Measurements from ENCODE around the gene CYTIP. TPM values are rescaled to one million over a fixed set of nuclear protein-coding genes. Genes with fewer than 3 reads are reported as not detected.

The CYTIP gene
- total and polyA plus RNA-seq, 9 of the 15 experiments (the other 6 are each of a cell fraction or from before 2014, with no cell fraction given): 0.03 to 0.35 (median 0.26) TPM; not detected in 1

GRCh38 chr2:157488877-157489276, 45.0 kb upstream of the CYTIP start:
- peaks cover 3 to 11% of the 10 kb centered on the region in 2 experiments; a peak in 3 of 5 replicates for H3K27me3 ChIP-seq (ENCODE audit: control insufficient read depth in 2 of 2, insufficient read depth in 2 of 2, low read length in 2 of 2)
- ChIA-PET POLR2A (interaction anchor here (0.8 to 0.9 kb wide), 2 partner anchors 16 to 178 kb away, joined by 3 read pairs; no protein-coding TSS in a partner anchor), CTCF (ENCODE audit: low intra/inter-chr PET ratio) (no interaction called here)
- H4K20me1 ChIP-seq (replicated peaks; ENCODE audit: control insufficient read depth, insufficient read depth, low read length): no peaks in the 10 kb centered on the region
- no peak for DNase-seq (ENCODE audit: extremely low read depth in 1 of 4, low spot score in 3 of 4)
- H3K36me3 ChIP-seq (ENCODE audit: control insufficient read depth, insufficient read depth, low read length): no peaks in the 10 kb centered on the region
- 0% methylated on average over 3 of the region's 3 CpGs for WGBS (ENCODE audit: insufficient coverage, low coverage, missing lambda C conversion rate)
- FAIRE-seq: no peak
- in situ Hi-C loops (cut with MboI): loop anchor here (25.0 kb wide), 1 partner anchor 1248 kb away; no protein-coding TSS in a partner anchor
- no peak overlapping the region for H3K4me3 ChIP-seq
- no peak overlapping the region for H3K9ac ChIP-seq (ENCODE audit: insufficient read depth in 1 of 2, low read depth in 2 of 2, low read length in 2 of 2)
- no peak overlapping the region for H2AFZ ChIP-seq (ENCODE audit: low read depth, low read length)
- ATAC-seq: no peak
- no peaks in the 10 kb centered on the region for H3K9me3 ChIP-seq (replicated peaks; ENCODE audit: control insufficient read depth, insufficient read depth, low read depth, low read length)
- H3K27ac ChIP-seq (ENCODE audit: extremely low read depth, low read depth, low read length): no peak overlapping the region
- intact Hi-C loops (cut with micrococcal nuclease): no loop called here
- H3K4me2 ChIP-seq (ENCODE audit: insufficient read depth, low read length): no peak overlapping the region
- H3K9me1 ChIP-seq (ENCODE audit: control insufficient read depth, insufficient read depth, low read length): no peaks in the 10 kb centered on the region
- H3K4me1 ChIP-seq (replicated peaks in 1 of 2; ENCODE audit: control insufficient read depth in 2 of 2, insufficient read depth in 2 of 2, low read length in 2 of 2): no peaks in the 10 kb centered on the region
- no peaks in the 10 kb centered on the region for H3K79me2 ChIP-seq (ENCODE audit: control insufficient read depth, insufficient read depth, low read length)
- BruUV-seq (replicated peaks): no TSS peak
- no peak for TF ChIP-seq ZNF830 (CRISPR knock-in tag; IDR thresholded peaks at IDR 0.05)
- TF ChIP-seq PCBP2 (IDR thresholded peaks at IDR 0.05; ENCODE audit: low read depth, low read length, poor library complexity, severe bottlenecking): no peak

- H3K4me1 ChIP-seq (replicated peaks in 1 of 2; ENCODE audit: control insufficient read depth in 2 of 2, insufficient read depth in 2 of 2, low read length in 2 of 2): no peaks in the 10 kb centered on the region
- FAIRE-seq: no peak
- no peak overlapping the region for H3K9ac ChIP-seq (ENCODE audit: insufficient read depth in 1 of 2, low read depth in 2 of 2, low read length in 2 of 2)
- intact Hi-C loops (cut with micrococcal nuclease): no loop called here
- POLR2A ChIA-PET: no interaction called here
- ATAC-seq: no peak
- no peak overlapping the region for H2AFZ ChIP-seq (ENCODE audit: low read depth, low read length)
- H3K27me3 ChIP-seq (ENCODE audit: control insufficient read depth in 2 of 2, insufficient read depth in 2 of 2, low read length in 2 of 2): peaks cover 3 to 11% of the 10 kb centered on the region in 2 experiments; a peak in 3 of 5 replicates
- H3K4me3 ChIP-seq: no peak overlapping the region
- DNase-seq (ENCODE audit: extremely low read depth in 1 of 4, low spot score in 3 of 4): no peak
- H3K27ac ChIP-seq (ENCODE audit: extremely low read depth, low read depth, low read length): no peak overlapping the region
- H3K9me1 ChIP-seq (ENCODE audit: control insufficient read depth, insufficient read depth, low read length): no peaks in the 10 kb centered on the region
- no TSS peak for BruUV-seq (replicated peaks)
- no peaks in the 10 kb centered on the region for H4K20me1 ChIP-seq (replicated peaks; ENCODE audit: control insufficient read depth, insufficient read depth, low read length)
- WGBS (ENCODE audit: insufficient coverage, low coverage, missing lambda C conversion rate): 2% methylated on average over 3 of the region's 3 CpGs
- H3K9me3 ChIP-seq (replicated peaks; ENCODE audit: control insufficient read depth, insufficient read depth, low read depth, low read length): no peaks in the 10 kb centered on the region
- no peak overlapping the region for H3K4me2 ChIP-seq (ENCODE audit: insufficient read depth, low read length)
- CTCF ChIA-PET (ENCODE audit: low intra/inter-chr PET ratio): no interaction called here
- in situ Hi-C loops (cut with MboI): loop anchor here (25.0 kb wide), 1 partner anchor 1250 kb away; no protein-coding TSS in a partner anchor
- no peaks in the 10 kb centered on the region for H3K36me3 ChIP-seq (ENCODE audit: control insufficient read depth, insufficient read depth, low read length)
- no peaks in the 10 kb centered on the region for H3K79me2 ChIP-seq (ENCODE audit: control insufficient read depth, insufficient read depth, low read length)
- TF ChIP-seq SMARCE1 (IDR thresholded peaks at IDR 0.05) (no peak), BRD4 (IDR thresholded peaks at IDR 0.05) (no peak), E4F1 (CRISPR knock-in tag; IDR thresholded peaks at IDR 0.05; ENCODE audit: borderline replicate concordance) (no peak), SIN3B (IDR thresholded peaks at IDR 0.05; ENCODE audit: low read depth) (no peak), FOXK1 (CRISPR knock-in tag; IDR thresholded peaks at IDR 0.05; ENCODE audit: borderline replicate concordance) (no peak), POLR2H (tag; IDR thresholded peaks at IDR 0.05; ENCODE audit: low read depth) (no peak), ATF6 (CRISPR knock-in tag; IDR thresholded peaks at IDR 0.05) (no peak), HMG20B (CRISPR knock-in tag; IDR thresholded peaks at IDR 0.05) (no peak), ZFX (CRISPR knock-in tag; IDR thresholded peaks at IDR 0.05) (no peak), EGR1 (conservative IDR thresholded peaks at IDR 0.05) (no peak)
Observed at GRCh38 chr2:157487747-157488146, 43.9 kb upstream of the CYTIP start.
